ENCODE results near the gene SIGLEC11.
"Not testable (repeated sequence)": the region's sequence is repeated elsewhere in the genome, so short reads cannot be mapped to it uniquely, and the experiment has no call there.

Gene SIGLEC11, protein sequence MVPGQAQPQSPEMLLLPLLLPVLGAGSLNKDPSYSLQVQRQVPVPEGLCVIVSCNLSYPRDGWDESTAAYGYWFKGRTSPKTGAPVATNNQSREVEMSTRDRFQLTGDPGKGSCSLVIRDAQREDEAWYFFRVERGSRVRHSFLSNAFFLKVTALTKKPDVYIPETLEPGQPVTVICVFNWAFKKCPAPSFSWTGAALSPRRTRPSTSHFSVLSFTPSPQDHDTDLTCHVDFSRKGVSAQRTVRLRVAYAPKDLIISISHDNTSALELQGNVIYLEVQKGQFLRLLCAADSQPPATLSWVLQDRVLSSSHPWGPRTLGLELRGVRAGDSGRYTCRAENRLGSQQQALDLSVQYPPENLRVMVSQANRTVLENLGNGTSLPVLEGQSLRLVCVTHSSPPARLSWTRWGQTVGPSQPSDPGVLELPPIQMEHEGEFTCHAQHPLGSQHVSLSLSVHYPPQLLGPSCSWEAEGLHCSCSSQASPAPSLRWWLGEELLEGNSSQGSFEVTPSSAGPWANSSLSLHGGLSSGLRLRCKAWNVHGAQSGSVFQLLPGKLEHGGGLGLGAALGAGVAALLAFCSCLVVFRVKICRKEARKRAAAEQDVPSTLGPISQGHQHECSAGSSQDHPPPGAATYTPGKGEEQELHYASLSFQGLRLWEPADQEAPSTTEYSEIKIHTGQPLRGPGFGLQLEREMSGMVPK

DNA sequence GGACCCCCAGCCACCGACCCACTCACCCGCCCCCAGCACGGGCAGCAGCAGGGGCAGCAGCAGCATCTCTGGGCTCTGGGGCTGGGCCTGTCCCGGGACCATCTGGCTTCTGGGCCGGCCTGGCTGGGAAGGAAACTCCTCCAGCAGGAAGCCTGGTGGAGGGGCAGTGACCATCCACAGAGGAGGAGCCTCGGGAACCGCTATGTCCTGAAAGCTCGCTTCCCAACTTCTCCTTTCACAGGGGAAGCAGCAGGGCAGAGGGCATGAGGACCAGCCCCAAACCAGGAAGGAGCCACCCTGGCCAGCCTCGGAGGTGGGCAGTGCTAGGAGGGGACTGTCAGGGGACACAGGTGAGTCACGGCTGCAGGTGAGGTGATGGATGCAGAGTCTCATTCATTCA is at the start of gene SIGLEC11:
Gene SIGLEC11 (minus strand): TSS at position 193 of the 400 bp plus-strand sequence. CDS start 91 bp downstream, at position 102.
- DNase-seq (ENCODE audit: low spot score) = not testable (repeated sequence)

- no peak for DNase-seq (ENCODE audit: low spot score)
Measured at GRCh38 chr19:50008532-50008931, 47.6 kb upstream of the SIGLEC11 start.

- no peak for DNase-seq (ENCODE audit: low spot score)
Measured at GRCh38 chr19:50007947-50008346, 47.0 kb upstream of the SIGLEC11 start.

GRCh38 chr19:50007170-50007569 is 46.2 kb upstream of the SIGLEC11 start:
- DNase-seq (ENCODE audit: low spot score) = no peak

GRCh38 chr19:50005428-50005827 is 44.5 kb upstream of the SIGLEC11 start:
- no peak for DNase-seq (ENCODE audit: low spot score)

DNA sequence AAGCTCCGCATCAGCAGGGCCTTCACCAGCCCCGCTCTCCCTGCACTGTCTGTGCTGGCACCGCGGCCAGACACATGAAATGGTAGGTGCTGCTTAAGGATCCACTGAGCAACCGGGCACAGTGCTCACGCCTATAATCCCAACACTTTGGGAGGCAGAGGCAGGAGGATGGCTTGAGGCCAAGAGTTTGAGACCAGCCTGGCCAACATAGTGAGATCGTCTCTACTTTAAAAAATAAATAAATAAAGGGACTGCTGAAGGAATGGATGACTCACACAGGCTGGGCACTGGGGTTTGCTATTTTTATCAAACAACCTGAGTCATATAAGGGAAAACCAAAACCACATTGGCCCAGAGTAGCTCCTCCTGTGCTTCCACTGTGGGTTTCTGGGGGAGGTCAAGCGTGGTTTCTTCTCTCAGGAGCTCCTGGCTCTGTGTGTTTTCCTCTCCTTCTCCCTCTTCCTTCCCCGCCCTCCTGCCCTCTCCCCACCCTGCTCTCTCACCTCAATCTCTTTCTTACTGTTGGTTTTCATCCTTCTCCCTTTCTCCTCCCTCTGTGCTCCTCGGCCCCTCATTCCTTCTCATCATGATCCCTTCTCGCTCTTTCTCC is 42.9 kb upstream of the SIGLEC11 start:
- peak; percentile 80 for DNase-seq (ENCODE audit: low spot score)

DNA sequence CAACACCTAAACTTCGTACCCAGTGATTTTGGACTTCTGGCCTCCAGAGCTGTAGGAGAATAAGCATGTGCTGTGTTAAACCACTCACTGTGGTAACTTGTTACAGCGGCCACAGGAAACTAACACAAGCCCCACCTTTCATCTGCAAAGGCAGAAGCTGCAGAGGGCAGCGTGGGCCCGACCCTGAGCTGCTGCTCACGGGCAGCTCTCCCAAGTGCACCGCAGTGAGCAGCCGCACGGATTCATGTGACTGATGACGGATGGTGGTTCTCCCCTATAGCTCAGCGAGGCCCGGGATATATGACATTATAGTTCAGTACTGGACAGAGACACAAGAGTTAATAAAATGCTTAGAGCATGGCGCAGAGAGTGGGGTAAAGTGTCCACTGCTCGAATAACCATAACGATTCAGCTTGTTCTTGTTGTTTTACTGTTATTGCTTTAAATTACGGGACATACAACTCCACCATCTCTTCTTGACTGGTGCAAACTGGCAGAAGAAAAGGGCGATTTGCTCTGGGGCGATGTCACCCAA is 42.3 kb upstream of the SIGLEC11 start:
- no peak for DNase-seq (ENCODE audit: low spot score)

GRCh38 chr19:50002386-50002960 is 41.5 kb upstream of the SIGLEC11 start:
- DNase-seq (ENCODE audit: low spot score) = no peak

GRCh38 chr19:50001775-50002174 is 40.8 kb upstream of the SIGLEC11 start:
- no peak for DNase-seq (ENCODE audit: low spot score)

DNA sequence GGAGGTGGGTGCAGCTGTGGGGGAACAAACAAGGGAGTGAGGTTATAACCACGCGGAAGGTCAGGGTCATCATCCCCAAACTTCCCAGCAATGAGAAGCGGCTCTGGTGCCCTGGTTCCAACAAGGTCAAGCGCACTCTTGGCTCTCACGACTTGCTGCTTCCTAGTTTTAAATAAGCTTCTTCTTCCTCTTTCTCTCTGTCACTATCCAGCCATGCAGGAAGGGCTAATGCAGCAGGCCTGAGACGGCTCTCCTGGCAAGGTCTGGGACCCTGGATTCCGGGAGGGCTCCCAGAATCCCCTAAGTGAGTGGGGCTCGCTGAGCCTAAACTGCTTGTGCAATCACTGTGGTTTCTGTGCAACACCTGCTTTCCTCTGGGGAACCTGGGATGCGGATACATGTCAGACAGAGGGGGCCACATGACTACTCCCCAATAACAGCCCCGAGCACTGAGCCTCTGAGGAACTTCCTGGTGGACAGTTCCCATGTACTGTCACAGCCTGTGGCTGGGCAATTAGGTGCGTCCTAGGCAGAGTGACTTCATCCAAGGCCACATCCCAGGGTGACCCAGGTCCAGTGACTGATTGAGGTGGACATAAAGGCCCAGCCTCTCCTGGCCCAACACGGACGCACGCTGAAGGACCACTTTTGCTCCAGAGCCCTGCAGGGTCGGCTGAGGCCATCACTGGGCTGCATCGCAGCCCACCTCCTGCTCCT is 40.0 kb upstream of the SIGLEC11 start:
- no peak for DNase-seq (ENCODE audit: low spot score)

DNA sequence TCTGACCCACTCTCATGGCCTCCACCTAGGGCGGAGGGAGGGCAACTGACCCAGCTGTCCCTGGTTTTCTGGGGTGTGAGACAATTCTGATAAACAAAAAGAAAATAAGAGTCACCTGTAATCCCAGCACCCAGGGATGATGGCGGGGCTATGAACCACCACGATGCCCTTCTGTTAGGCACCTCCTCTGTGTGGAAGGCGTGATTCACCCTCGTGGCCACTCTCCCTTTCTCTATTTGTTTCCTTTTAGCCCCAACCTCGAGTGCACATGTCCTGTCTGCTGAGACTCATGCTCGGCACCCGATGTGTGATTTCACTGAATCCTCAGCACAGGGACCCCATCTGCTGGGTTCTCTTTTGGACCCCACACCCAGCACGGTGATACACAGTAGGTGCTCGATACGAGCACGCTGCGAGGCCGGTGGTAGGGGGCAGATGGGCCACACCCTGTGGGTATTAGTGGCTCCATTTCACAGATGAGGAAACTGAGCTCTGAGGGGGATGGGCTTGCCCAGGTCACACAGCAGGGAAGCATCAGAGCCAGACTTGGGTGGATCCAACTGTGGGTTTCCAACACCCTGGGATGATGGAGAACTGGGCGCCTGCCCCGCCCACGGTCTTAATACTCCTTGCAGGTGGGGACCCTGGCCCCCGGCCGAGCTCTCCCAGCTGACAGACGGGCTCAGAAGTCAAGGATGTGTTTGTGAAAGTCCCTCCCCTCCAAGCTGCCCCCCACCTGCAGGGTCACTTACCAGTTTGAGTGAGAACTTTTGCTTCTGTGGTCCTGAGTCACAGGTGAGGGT is 39.3 kb upstream of the SIGLEC11 start:
- no peak for DNase-seq (ENCODE audit: low spot score)

DNA sequence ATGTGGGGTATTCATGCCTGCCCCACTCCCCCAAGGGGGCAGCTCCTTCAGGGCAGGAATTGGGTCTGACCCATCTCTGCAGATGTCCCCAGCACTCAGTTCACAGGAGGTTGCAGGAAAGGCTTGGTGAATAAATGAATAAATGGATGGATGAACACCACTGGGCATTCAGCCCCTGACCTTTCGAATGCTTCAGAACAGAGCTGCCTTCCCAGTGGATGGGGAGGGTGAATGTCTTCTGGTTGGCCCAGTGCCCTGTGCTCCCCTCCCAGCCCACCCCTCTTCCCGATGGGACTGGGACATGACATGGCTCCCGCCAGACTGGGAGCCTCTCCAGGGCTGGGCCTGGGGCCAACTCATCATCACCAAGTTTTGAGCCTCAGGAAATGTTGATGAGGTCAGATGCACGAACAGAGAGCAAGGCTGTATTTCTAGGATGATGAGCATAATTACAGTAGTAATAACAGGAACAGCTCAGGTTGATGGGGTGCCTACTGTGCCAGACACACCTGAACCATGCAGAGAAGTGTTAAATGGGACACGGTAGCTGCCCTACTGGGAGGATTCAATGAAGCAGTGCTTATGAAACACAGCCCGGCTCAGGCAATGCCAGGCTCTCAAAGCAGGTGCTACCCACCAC is 38.5 kb upstream of the SIGLEC11 start:
- no peak for DNase-seq (ENCODE audit: low spot score)

DNA sequence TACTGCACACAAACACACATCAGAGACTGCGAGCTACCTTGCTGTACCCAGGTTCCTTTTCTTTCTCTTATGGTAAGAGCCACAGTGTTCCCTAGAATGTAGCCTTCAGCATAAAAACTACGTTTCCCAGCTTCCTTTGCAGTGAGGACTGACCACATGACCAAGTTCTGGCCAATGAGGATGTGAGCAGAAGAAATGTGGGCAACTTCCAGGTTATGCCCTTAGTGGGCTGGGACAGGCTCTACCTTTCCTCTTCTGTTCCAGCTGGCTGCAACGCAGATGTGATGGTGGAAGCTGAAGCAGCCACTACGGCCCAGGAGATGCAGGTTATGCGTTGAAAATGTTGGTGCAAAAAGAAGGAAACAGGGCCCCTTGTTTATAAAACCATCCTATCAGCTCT is 36.7 kb upstream of the SIGLEC11 start:
- DNase-seq (ENCODE audit: low spot score) = peak; percentile 16

- DNase-seq (ENCODE audit: low spot score) = no peak
Measured at GRCh38 chr19:49988433-49988832, 27.5 kb upstream of the SIGLEC11 start.

DNA sequence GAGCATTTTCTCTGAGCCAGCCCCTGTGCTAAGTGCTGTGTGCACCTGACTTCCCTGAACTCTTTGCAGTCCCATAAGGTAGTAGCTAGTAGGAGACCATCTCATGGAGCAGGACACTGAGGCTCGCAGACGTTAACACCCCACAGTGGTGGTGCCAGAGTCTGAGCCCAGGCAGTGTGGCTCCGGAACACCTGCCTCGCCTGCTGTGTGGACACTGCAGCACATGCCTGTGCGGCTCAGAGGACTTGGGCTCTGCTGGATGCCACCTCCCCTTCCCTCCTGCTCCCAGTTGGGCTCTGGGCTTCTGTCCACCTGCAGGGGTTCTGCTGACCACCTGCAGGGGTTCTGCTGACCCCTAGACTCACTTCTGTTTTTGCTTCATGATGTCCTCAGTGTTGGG is 27.0 kb upstream of the SIGLEC11 start:
- DNase-seq (ENCODE audit: low spot score) = no peak

DNA sequence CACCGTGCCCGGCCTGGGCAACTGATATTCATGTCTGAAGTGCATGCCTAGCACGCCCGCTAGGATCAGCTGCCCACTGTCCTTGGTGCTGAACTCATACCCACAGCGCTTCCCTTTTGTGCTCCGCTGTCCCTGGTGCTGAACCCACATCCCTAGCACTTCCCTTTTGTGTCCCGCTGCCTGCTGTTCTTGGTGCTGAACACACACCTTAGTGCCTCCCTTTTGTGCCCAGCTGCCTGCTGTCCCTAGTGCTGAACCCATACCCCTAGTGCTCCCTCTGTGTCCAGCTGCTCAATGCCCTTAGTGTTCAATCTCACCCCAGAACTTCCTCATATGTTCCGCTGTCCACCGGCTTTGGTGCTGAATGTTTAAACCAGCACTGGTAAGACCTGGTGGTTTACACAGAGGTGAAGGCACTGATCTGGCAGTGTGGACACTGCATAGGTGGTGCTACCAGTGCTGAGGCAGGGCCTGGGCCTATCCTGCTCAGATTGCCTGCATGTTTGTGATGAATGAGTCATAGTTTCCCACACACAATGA is 26.3 kb upstream of the SIGLEC11 start:
- peak; percentile 90 for DNase-seq (ENCODE audit: low spot score)

DNA sequence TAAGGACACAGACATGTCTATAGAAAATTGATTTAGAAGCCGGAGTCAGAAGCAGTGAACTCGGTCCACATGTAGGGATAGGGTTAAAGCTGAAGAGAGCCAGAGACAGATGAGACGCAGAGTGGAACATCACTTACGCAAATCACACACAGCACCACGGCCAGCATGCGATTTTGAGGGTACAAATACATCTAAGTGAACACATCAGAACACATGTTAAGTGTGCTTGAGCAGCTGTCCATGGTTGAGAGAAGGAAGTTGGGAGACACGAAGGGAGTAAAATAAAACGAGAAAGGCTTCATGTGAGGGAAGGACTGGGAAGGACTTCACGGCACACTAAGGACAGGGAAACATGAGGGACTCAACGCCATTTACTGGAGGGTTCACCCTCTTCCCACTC is 25.4 kb upstream of the SIGLEC11 start:
- DNase-seq (ENCODE audit: low spot score) = no peak

DNA sequence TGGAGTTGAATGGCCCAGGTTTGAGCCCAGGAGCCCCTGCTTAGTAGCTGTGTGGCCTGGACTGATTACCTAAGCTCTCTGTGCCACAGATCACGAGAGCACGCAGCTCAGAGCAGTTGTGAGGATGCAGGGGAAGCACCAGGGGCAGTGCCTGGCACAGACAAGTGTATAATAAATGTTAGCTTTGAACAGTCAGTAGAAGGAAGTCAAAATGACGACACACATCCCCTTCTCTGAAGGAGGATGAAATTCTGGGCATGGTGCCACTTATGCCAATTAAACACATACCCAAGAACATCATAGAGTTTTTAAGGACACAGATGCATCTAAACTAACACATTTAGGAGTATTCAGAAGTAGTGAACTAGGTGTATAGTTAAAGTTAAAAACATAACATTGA is 24.9 kb upstream of the SIGLEC11 start:
- DNase-seq (ENCODE audit: low spot score) = no peak

GRCh38 chr19:49984491-49984890 is 23.5 kb upstream of the SIGLEC11 start:
- DNase-seq (ENCODE audit: low spot score) = no peak

DNA sequence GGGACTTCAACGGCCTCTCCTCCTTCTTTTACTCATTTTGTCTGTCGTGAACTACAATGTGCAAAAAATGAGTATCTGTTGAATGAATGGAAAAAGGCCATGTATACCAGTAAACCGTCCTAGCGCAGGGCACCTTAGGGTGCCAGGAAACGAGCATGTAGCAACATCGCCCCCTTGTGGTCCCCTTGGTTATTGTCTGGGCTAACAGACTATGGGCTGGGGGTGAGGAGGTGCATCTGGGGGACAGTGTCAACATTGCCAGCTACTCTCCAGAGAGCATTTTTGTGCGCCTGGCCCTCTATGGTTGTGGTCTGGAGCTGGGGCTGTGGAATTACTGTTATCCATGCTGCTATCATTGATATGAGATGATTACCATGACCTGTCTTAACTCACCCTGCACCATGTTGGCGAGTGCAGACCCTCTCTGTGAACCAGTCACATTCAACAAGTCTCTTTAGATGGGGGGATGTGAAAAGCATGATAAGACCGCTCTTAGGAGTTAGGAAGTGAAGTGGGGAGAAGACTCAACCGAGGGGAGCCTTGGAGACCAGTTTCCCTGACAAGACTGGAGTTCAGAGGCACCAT is 22.8 kb upstream of the SIGLEC11 start:
- peak; percentile 49 for DNase-seq (ENCODE audit: low spot score)

Data from kidney capillary endothelial cell (primary cell).